Measurements from ENCODE around the gene CELF4. TPM values are rescaled to one million over a fixed set of nuclear protein-coding genes. Genes with fewer than 3 reads are reported as not detected.

CELF4 gene
- total RNA-seq, 2 donors from 2014 or later, result not detected

- DNase-seq (no peak), ATAC-seq (no peak)
- Mint-ChIP-seq H3K4me3 (no peak overlapping the region), H3K27me3 (no peaks in the 10 kb centered on the region), H3K36me3 (ENCODE audit: low read depth) (no peaks in the 10 kb centered on the region), H3K27ac (no peak overlapping the region), H3K4me1 (no peaks in the 10 kb centered on the region)
- H3K9me3 ChIP-seq (ENCODE audit: control insufficient read depth, low read length, poor library complexity, severe bottlenecking), result peaks cover 2% of the 10 kb centered on the region
Observed at GRCh38 chr18:37230768-37231167, 334.8 kb downstream of the CELF4 start.

GRCh38 chr18:37225279-37225678 is 340.3 kb downstream of the CELF4 start:
- Mint-ChIP-seq H3K27me3 (no peaks in the 10 kb centered on the region), H3K4me1 (no peaks in the 10 kb centered on the region), H3K4me3 (no peak overlapping the region), H3K36me3 (ENCODE audit: low read depth) (peaks cover 2% of the 10 kb centered on the region), H3K27ac (no peak overlapping the region)
- peaks cover 2% of the 10 kb centered on the region for H3K9me3 ChIP-seq (ENCODE audit: control insufficient read depth, low read length, poor library complexity, severe bottlenecking)
- DNase-seq, result no peak
- no peak for ATAC-seq

GRCh38 chr18:37222999-37223378 is 342.6 kb downstream of the CELF4 start:
- no peak overlapping the region for H3K27ac Mint-ChIP-seq
- DNase-seq (no peak), ATAC-seq (no peak)
- peaks cover 2% of the 10 kb centered on the region for H3K4me1 Mint-ChIP-seq
- no peak overlapping the region for H3K4me3 Mint-ChIP-seq
- H3K27me3 Mint-ChIP-seq, result no peaks in the 10 kb centered on the region
- peaks cover 2% of the 10 kb centered on the region for H3K36me3 Mint-ChIP-seq (ENCODE audit: low read depth)
- H3K9me3 ChIP-seq (ENCODE audit: control insufficient read depth, low read length, poor library complexity, severe bottlenecking), result peaks cover 2% of the 10 kb centered on the region

- peaks cover 2% of the 10 kb centered on the region for H3K9me3 ChIP-seq (ENCODE audit: control insufficient read depth, low read length, poor library complexity, severe bottlenecking)
- no peaks in the 10 kb centered on the region for H3K27me3 Mint-ChIP-seq
- H3K4me3 Mint-ChIP-seq, result no peak overlapping the region
- peaks cover 2% of the 10 kb centered on the region for H3K36me3 Mint-ChIP-seq (ENCODE audit: low read depth)
- DNase-seq (no peak), ATAC-seq (no peak)
- peaks cover 2% of the 10 kb centered on the region for H3K4me1 Mint-ChIP-seq
- no peak overlapping the region for H3K27ac Mint-ChIP-seq
Observed at GRCh38 chr18:37222354-37222998, 343.1 kb downstream of the CELF4 start.

GRCh38 chr18:37219257-37219656 is 346.3 kb downstream of the CELF4 start:
- no peak for DNase-seq
- H3K27me3 Mint-ChIP-seq, result no peaks in the 10 kb centered on the region
- peaks cover 2% of the 10 kb centered on the region for H3K36me3 Mint-ChIP-seq (ENCODE audit: low read depth)
- H3K4me1 Mint-ChIP-seq, result peaks cover 2% of the 10 kb centered on the region
- H3K4me3 Mint-ChIP-seq, result no peak overlapping the region
- no peak overlapping the region for H3K27ac Mint-ChIP-seq
- no peak for ATAC-seq
- no peaks in the 10 kb centered on the region for H3K9me3 ChIP-seq (ENCODE audit: control insufficient read depth, low read length, poor library complexity, severe bottlenecking)

- no peaks in the 10 kb centered on the region for H3K9me3 ChIP-seq (ENCODE audit: control insufficient read depth, low read length, poor library complexity, severe bottlenecking)
- H3K27me3 Mint-ChIP-seq, result no peaks in the 10 kb centered on the region
- no peak overlapping the region for H3K4me3 Mint-ChIP-seq
- ATAC-seq (no peak), DNase-seq (no peak)
- H3K27ac Mint-ChIP-seq, result no peak overlapping the region
- peaks cover 2% of the 10 kb centered on the region for H3K4me1 Mint-ChIP-seq
- H3K36me3 Mint-ChIP-seq (ENCODE audit: low read depth), result peaks cover 2% of the 10 kb centered on the region
Observed at GRCh38 chr18:37218022-37218590, 347.5 kb downstream of the CELF4 start.

- no peak for ATAC-seq
- Mint-ChIP-seq H3K4me1 (no peaks in the 10 kb centered on the region), H3K36me3 (ENCODE audit: low read depth) (no peaks in the 10 kb centered on the region), H3K27me3 (no peaks in the 10 kb centered on the region), H3K27ac (no peak overlapping the region), H3K4me3 (no peak overlapping the region)
- DNase-seq, result no peak
- no peaks in the 10 kb centered on the region for H3K9me3 ChIP-seq (ENCODE audit: control insufficient read depth, low read length, poor library complexity, severe bottlenecking)
Observed at GRCh38 chr18:37210781-37211180, 354.8 kb downstream of the CELF4 start.

- no peak for ATAC-seq
- no peaks in the 10 kb centered on the region for H3K4me1 Mint-ChIP-seq
- H3K9me3 ChIP-seq (ENCODE audit: control insufficient read depth, low read length, poor library complexity, severe bottlenecking), result no peaks in the 10 kb centered on the region
- DNase-seq, result no peak
- no peaks in the 10 kb centered on the region for H3K27me3 Mint-ChIP-seq
- H3K4me3 Mint-ChIP-seq, result no peak overlapping the region
- no peak overlapping the region for H3K27ac Mint-ChIP-seq
- no peaks in the 10 kb centered on the region for H3K36me3 Mint-ChIP-seq (ENCODE audit: low read depth)
Observed at GRCh38 chr18:37207343-37207742, 358.3 kb downstream of the CELF4 start.

- Mint-ChIP-seq H3K27me3 (no peaks in the 10 kb centered on the region), H3K4me3 (no peak overlapping the region), H3K27ac (no peak overlapping the region)
Observed at GRCh38 chr18:37199741-37200140, 365.9 kb downstream of the CELF4 start.

More at GRCh38 chr18:37199741-37200140, 365.9 kb downstream of the CELF4 start:
- H3K9me3 ChIP-seq (ENCODE audit: control insufficient read depth, low read length, poor library complexity, severe bottlenecking), result no peaks in the 10 kb centered on the region
- DNase-seq, result no peak
- Mint-ChIP-seq H3K4me1 (no peaks in the 10 kb centered on the region), H3K36me3 (ENCODE audit: low read depth) (no peaks in the 10 kb centered on the region)
- no peak for ATAC-seq

Data from T-helper 17 cell (primary cell).